Measurements from ENCODE around the gene IL34.

- no peak for TF ChIP-seq POLR2AphosphoS5 (IDR thresholded peaks at IDR 0.05; ENCODE audit: low read depth, low read length)
- no peak for TF ChIP-seq TAF1 (IDR thresholded peaks at IDR 0.05; ENCODE audit: low read depth, low read length)
Measured at GRCh38 chr16:70674221-70675014, 28.1 kb downstream of the IL34 start.

Data from GM12891 (cell line).